HG02798 (cell line): ENCODE measurements around the gene TMEM123.
"Not testable (repeated sequence)": the region's sequence is repeated elsewhere in the genome, so short reads cannot be mapped to it uniquely, and the experiment has no call there.

Experiments used
- ATAC-seq: cut with Tn5 transposase; IDR thresholded peaks from one replicate; pipeline ENCODE4 v1.9.1; 2021; ENCODE audit warnings: mild to moderate bottlenecking; ENCODE audit not compliant: unreplicated experiment, poor library complexity

Gene TMEM123

GRCh38 chr11:102375720-102376399 is 76.7 kb downstream of the TMEM123 start:
- no peak for ATAC-seq

DNA sequence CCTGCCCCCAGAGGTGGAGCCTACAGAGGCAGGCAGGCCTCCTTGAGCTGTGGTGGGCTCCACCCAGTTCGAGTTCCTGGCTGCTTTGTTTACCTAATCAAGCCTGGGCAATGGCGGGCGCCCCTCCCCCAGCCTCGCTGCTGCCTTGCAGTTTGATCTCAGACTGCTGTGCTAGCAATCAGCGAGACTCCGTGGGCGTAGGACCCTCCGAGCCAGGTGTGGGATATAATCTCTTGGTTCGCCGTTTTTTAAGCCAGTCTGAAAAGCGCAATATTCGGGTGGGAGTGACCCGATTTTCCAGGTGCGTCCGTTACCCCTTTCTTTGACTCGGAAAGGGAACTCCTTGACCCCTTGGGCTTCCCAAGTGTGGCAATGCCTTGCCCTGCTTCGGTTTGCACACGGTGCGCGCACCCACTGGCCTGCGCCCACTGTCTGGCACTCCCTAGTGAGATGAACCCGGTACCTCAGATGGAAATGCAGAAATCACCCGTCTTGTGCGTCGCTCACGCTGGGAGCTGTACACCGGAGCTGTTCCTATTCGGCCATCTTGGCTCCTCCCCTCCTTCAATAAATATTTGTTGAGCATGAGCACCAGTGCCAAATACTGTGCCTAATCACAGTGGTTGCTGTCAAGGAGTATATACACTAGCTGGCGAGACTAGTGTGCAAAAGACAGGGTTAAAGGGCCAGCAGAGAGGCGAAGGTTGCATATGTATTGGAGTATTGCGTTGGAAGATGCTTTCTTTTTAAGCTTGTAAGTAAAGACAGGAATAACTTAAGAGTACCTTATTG is 77.7 kb downstream of the TMEM123 start:
- not testable (repeated sequence) for ATAC-seq

GRCh38 chr11:102368472-102368871 is 84.1 kb downstream of the TMEM123 start:
- ATAC-seq, result peak; percentile 100

DNA sequence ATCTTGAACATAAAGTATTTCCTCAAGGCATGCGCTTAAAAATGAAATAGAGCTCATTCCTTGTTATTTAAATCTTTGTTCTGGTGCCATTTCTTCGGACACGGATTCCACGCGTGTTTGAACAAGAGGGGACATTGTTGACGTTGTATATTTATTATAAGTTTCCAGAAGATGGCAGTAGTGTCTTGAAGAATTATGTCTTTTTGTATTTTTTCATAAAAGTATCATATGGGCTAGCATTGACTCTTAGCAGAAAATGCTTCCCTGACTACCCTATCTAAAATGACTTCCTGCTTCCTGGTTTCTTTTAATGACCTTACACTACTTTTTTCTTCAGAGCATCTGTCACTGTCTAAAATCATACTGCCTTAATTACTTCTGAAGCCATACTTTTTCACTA is 85.2 kb downstream of the TMEM123 start:
- ATAC-seq, result no peak

DNA sequence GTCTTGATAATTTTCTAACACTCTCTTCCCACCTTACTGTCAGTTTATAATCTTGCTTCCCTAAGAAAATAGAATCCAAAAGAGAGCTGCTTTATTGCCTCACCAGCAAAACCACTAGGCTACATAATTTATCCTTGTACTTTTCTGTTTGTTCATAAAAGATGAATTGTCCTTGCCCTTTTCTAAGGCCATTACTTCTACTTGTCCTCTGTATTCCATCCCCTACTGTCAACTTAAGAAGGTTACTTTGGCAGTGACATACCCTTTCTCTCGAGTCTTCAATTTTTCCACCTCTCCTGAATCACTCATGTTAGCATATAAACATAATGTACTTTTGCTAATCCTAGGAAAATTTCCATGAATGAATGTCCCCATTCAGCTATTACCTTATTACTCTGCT is 87.6 kb downstream of the TMEM123 start:
- ATAC-seq, result no peak

DNA sequence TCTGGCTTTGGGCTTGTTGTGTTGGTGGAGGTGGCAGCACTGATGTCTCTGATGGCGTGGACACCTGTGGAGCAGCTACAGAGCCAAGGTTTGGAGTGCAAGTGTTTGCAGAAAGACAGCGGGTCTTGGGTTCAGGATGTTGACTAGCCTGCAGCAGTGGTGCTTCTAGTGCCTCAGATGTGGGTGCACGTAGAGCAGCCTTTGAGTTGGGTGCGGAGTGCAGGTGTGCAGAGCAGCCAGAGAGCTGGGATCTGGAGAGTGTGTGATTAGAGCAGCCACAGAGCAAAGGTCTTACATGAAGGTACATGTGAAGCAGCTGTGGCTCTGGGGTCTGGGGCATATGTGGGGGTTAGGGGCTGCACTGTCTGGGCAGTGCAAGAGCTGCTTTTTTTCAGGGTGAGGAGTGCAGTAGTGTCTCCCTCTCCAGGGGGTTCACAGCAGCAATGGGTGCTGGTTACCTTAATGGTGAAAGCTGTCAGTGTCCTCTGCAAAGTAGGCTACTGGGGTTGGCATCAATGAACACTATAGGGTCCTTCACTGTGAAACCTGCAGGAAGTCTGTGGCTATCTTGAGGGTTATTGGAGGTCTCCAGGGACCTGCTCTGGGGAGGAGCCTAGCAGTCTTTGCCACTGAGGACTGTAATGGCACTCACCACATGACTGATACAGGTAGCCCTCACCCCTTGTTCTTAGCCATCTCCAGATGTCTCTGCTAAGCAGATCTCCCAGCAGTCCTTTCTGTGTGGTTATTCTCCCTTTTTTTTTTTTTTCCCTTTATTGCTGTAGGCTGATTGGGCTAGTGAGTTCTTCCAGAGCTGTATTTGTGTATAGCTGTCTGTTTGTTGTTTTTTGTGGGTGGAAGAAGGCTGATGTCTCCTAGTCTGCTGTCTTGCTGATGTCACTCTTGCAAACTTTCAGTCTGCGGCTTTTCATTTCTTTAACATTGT is 91.2 kb downstream of the TMEM123 start:
- ATAC-seq, result peak; percentile 66

DNA sequence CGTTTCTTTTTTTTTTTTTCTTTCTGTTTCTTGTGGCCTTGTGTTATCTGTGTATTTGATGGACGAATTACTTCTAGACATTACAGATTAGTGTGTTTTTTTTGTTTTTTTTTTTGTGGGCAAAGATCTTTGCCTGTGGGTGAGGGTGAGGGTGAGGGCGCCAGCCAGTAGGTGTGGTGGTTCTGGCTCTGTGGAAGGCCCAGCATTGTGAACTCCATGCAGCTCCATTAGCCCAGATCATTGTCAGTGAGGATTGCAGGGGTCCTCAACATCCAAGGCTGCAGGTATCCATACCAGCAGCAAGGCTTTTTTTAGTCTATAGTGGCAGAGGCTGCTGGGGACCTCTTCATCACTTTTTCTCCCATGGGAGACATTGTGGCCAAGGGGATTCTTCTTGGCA is 91.9 kb downstream of the TMEM123 start:
- ATAC-seq, result no peak

DNA sequence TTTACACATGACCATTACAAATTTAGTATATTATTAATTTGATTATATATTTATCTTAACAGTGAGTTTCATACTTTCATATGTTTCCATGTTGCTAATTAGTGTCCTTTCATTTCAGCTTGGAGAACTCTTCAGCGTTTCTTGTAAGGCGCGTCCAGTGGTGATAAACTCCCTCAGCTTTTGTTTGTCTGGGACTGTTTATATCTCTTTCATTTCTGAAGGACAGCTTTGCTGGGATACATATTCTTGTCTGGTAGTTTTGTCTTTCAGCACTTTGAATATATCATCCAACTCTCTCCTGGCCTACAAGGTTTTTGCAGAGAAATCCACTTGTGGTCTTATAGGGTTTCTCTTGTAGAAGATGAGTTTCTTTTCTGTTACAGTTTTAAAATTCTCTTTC is 93.2 kb downstream of the TMEM123 start:
- no peak for ATAC-seq

DNA sequence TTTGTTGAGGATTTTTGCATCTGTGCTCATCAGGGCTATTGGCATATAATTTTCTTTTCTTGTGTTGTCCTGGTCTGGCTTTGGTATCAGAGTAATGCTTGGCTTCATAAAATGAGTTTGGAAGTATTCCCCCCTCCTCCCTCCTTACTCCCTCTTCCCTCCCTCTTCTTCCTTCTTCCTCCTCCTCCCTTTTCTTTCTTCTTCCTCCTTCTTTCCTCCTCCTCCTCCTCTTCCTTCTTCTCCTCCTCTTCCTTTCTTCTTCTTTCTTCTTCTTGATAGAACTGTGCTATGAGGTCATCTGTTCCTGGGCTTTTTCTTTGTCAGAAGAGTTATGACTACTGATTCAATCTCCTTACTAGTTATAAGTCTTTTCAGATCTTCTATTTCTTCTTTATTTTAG is 95.4 kb downstream of the TMEM123 start:
- ATAC-seq, result no peak

GRCh38 chr11:102347462-102348370 is 104.8 kb downstream of the TMEM123 start:
- ATAC-seq, result peak; percentile 18

- peak; percentile 94 for ATAC-seq
These were observed 105.7 kb downstream of the TMEM123 start, which contains the start of gene BIRC2 for GRCh38 chr11:102346748-102347461. BIRC2 (plus strand) TSS chr11:102347214; CDS start chr11:102349855, 2,641 bp downstream.

DNA sequence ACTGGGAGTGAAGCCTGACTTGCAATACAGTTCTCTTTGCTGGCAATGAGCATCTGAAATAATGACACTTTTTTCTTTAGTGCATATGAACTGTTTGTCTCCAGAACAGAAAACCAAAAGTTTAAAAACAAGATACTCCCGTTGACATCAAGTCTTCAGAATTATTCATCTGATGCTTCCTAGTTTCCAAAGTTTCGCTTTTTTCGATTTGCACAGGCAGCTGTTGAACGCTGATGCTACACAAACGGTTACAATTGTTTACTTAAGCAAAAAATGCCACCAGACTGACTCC is 106.2 kb downstream of the TMEM123 start:
- ATAC-seq, result no peak
